HepG2 (cell line): ENCODE measurements around the gene TCF12. TPM values are rescaled to one million over a fixed set of nuclear protein-coding genes. Genes with fewer than 3 reads are reported as not detected.
A peak's percentile ranks its signal among the peaks of the same experiment; 100 is the strongest.

Experiments
- ATAC-seq: fragments of 200-7000 bp; cut with Tn5 transposase; 3 replicates; pipeline ENCODE4 v1.9.1; 2020; ENCODE audit warnings: mild to moderate bottlenecking, moderate library complexity
- BruUV-seq: library from RNA; stranded (reverse); fragments of 400-500 nt; replicated peaks from 2 replicates; lab custom pipeline; 2021; lab: Mats Ljungman, UMichigan
- CTCF ChIA-PET: fragments of 300-600 bp; formaldehyde crosslinking; extraction: SDS; loops from one replicate; lab custom pipeline; 2021; ENCODE audit warnings: low total read pairs, inconsistent platforms, low intra/inter-chr PET ratio; lab: Yijun Ruan, JAX
- POLR2A ChIA-PET: fragments of 350-600 bp; sonication (Branson Sonifier 250); formaldehyde crosslinking; loops from one replicate; lab custom pipeline; 2020; ENCODE audit warnings: antibody characterized with exemption, inconsistent platforms; lab: Yijun Ruan, JAX
- DNase-seq: peaks from one replicate; pipeline ENCODE4 v3.0.0-alpha.2; 2015; ENCODE audit warnings: low spot score
- FAIRE-seq: peaks from 3 replicates; lab custom pipeline; 2011; peaks lifted over from hg19 to GRCh38; lab: Jason Lieb, UNC
- H2AFZ ChIP-seq: one replicate; pipeline ENCODE4 v1.6.1; 2011; ENCODE audit warnings: low read length, inconsistent platforms
- H3K27ac ChIP-seq: fragments of 300-600 bp; 3 replicates; pipeline ENCODE4 v1.8.0; 2011; ENCODE audit warnings: mixed run types, mild to moderate bottlenecking, mixed read lengths, low read length, inconsistent platforms; ENCODE audit not compliant: insufficient read depth; ENCODE audit errors: extremely low read length
- H3K27me3 ChIP-seq, 2 experiments: fragments of 200-600 bp in 1 of 2; 2 replicates in 1 of 2; 3 replicates in 1 of 2; pipeline versions ENCODE4 v1.6.0 to v1.8.0; 2011; ENCODE audit warnings: low read length in 2 of 2, mild to moderate bottlenecking in 2 of 2, moderate library complexity in 2 of 2, inconsistent platforms in 1 of 2; ENCODE audit not compliant: insufficient read depth in 2 of 2, control insufficient read depth in 1 of 2
- H3K36me3 ChIP-seq, 2 experiments: fragments of 200-600 bp in 1 of 2; replicated peaks in 1 of 2; 2 replicates in 1 of 2; 3 replicates in 1 of 2; pipeline versions ENCODE4 v1.5.1 to v1.8.0; 2011; ENCODE audit warnings: low read length in 2 of 2, inconsistent platforms in 1 of 2; ENCODE audit not compliant: insufficient read depth in 2 of 2, control insufficient read depth in 1 of 2
- H3K4me1 ChIP-seq: 2 replicates; pipeline ENCODE4 v1.5.1; 2012; ENCODE audit warnings: low read length, inconsistent platforms; ENCODE audit not compliant: insufficient read depth
- H3K4me2 ChIP-seq: 2 replicates; pipeline ENCODE4 v1.6.0; 2011; ENCODE audit warnings: low read depth, low read length, inconsistent platforms
- H3K4me3 ChIP-seq, 3 experiments: fragments of 200-600 bp in 1 of 3; sonication (generic), shearing (Covaris generic) in 1 of 3; replicated peaks in 1 of 3; 2 replicates each; pipeline ENCODE4 v1.5.1; 2011 to 2016; ENCODE audit warnings: low read length in 3 of 3, inconsistent platforms in 2 of 3, low read depth in 2 of 3, mild to moderate bottlenecking in 2 of 3, control low read depth in 1 of 3, mixed read lengths in 1 of 3; ENCODE audit not compliant: insufficient read depth in 1 of 3
- H3K79me2 ChIP-seq: one replicate; pipeline ENCODE4 v1.6.1; 2011; ENCODE audit warnings: low read length, inconsistent platforms; ENCODE audit not compliant: insufficient read depth
- H3K9ac ChIP-seq: 2 replicates; pipeline ENCODE4 v1.6.0; 2011; ENCODE audit warnings: mild to moderate bottlenecking, low read depth, low read length, inconsistent platforms; ENCODE audit not compliant: insufficient read depth
- H3K9me3 ChIP-seq: 2 replicates; pipeline ENCODE4 v1.5.1; 2012; ENCODE audit warnings: mild to moderate bottlenecking, low read length
- H4K20me1 ChIP-seq: 2 replicates; pipeline ENCODE4 v1.6.0; 2011; ENCODE audit warnings: inconsistent platforms, mild to moderate bottlenecking, low read length, moderate library complexity; ENCODE audit not compliant: insufficient read depth
- JUNB ChIP-seq: sonication (generic); formaldehyde crosslinking; IDR thresholded peaks from 2 replicates; pipeline ENCODE4 v1.8.0; 2022; ENCODE audit warnings: missing genetic modification reagents, mild to moderate bottlenecking, borderline replicate concordance
- KLF11 ChIP-seq: IDR thresholded peaks from 2 replicates; pipeline ENCODE4 v1.6.1; 2016; ENCODE audit warnings: missing compliant biosample characterization
- MBD4 ChIP-seq: IDR thresholded peaks from 2 replicates; pipeline ENCODE4 v1.6.1; 2012; ENCODE audit warnings: low read length, inconsistent platforms, borderline replicate concordance
- MED1 ChIP-seq: sonication (generic); formaldehyde crosslinking; IDR thresholded peaks from 2 replicates; pipeline ENCODE4 v1.4.0; 2020; ENCODE audit warnings: missing genetic modification reagents
- POLR2AphosphoS2 ChIP-seq: IDR thresholded peaks from 2 replicates; pipeline ENCODE4 v1.6.1; 2011; ENCODE audit warnings: low read depth, low read length, improper control_type of control experiment
- WIZ ChIP-seq: sonication (generic); formaldehyde crosslinking; IDR thresholded peaks from 2 replicates; pipeline ENCODE4 v1.5.1; 2020; ENCODE audit warnings: mild to moderate bottlenecking, missing genetic modification reagents
- ZNF138 ChIP-seq: sonication (generic); formaldehyde crosslinking; IDR thresholded peaks from 2 replicates; pipeline ENCODE4 v1.5.0; 2020; ENCODE audit warnings: mild to moderate bottlenecking, low read depth, missing genetic modification reagents
- ZNF335 ChIP-seq: sonication (generic); formaldehyde crosslinking; IDR thresholded peaks from 2 replicates; pipeline ENCODE4 v1.4.0; 2020; ENCODE audit warnings: missing genetic modification reagents
- ZNF496 ChIP-seq: sonication (generic); formaldehyde crosslinking; IDR thresholded peaks from 2 replicates; pipeline ENCODE4 v1.8.1; 2023; ENCODE audit warnings: mild to moderate bottlenecking, moderate library complexity, missing genetic modification reagents; ENCODE audit not compliant: insufficient replicate concordance
- ZNF558 ChIP-seq: sonication (generic); formaldehyde crosslinking; IDR thresholded peaks from 2 replicates; pipeline ENCODE4 v1.9.0; 2022; ENCODE audit warnings: mild to moderate bottlenecking, missing genetic modification reagents, borderline replicate concordance
- WGBS: methylation state at CpG from one replicate; pipeline ENCODE4 v1.1.6; 2017; ENCODE audit warnings: low lambda C conversion rate; 5-methylcytosine and 5-hydroxymethylcytosine counted together
- in situ Hi-C: cut with HindIII; loops from 2 replicates; pipeline ENCODE4 v1.10.0; 2017; ENCODE audit warnings: low pct_unique_long_range_greater_than_20kb; ENCODE audit not compliant: extremely low pct_ligation_motif_present
- intact Hi-C: fragments of 100-400 bp; cut with micrococcal nuclease; formaldehyde crosslinking; loops from one replicate; pipeline ENCODE4 v1.10.0; 2022; ENCODE audit not compliant: unreplicated experiment
- polyA plus RNA-seq, 8 experiments: library from polyadenylated mRNA; depleted of rRNA in 3 of 8; stranded (reverse) in 7 of 8; unstranded in 1 of 8; fragments of >200 nt; fragmentation: Illumina TruSeq in 4 of 8; extraction: Trizol in 4 of 8; gene quantifications; 2 replicates each; pipeline versions ENCODE4 v1.2.1 to v1.2.3, GENCODE V29; 2011 to 2016; ENCODE audit warnings: low read depth in 4 of 8, missing spikeins in 1 of 8, mixed read lengths in 1 of 8; ENCODE audit not compliant: insufficient read depth in 1 of 8
- total RNA-seq, 5 experiments: library from RNA; depleted of rRNA; stranded (reverse); fragments of >200 nt; fragmentation: Illumina TruSeq; extraction: Trizol; gene quantifications; 2 replicates each; pipeline ENCODE4 v1.2.3, GENCODE V29; 2016; ENCODE audit warnings: low read depth in 1 of 5
- TF ChIP-seq, protein P1 (sequence below): sonication (generic); formaldehyde crosslinking; IDR thresholded peaks from 2 replicates; pipeline ENCODE4 v1.8.1; 2023; ENCODE audit warnings: mild to moderate bottlenecking, missing genetic modification reagents, borderline replicate concordance
- TF ChIP-seq, protein P2 (sequence below): sonication (generic); formaldehyde crosslinking; IDR thresholded peaks from 2 replicates; pipeline ENCODE4 v1.4.0; 2020; ENCODE audit warnings: missing genetic modification reagents

The TCF12 gene
- total and polyA plus RNA-seq, 2 of the 13 experiments (the other 11 are each of a cell fraction or from before 2014, with no cell fraction given) = 48.6 to 51.1 TPM

DNA sequence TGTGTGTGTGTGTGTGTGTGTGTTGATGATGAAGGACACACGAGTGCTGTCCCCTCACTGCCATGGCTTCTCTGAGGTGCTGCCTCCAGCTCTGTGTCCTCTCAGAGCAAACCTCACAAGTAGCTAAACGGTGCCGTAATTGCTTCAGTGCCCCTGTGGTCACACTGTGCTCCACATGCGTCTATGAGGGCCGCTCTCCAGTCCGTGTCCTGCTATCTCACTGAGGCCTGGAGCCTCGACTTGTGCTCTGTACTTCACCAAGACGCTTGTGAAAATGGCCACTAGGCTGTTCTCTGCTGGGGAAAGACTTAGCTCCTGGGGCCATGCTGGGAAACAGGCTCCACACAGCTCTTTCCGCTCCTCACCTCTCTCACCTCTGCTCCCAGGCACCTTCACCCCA, 392.4 kb downstream of the TCF12 start:
- H3K4me2 ChIP-seq = no peak overlapping the region
- in situ Hi-C loops = no loop called here
- H3K36me3 ChIP-seq = no peaks in the 10 kb centered on the region
- H3K9ac ChIP-seq = no peak overlapping the region
- DNase-seq (no peak), ATAC-seq (no peak), FAIRE-seq (no peak)
- H3K27me3 ChIP-seq = no peaks in the 10 kb centered on the region
- CTCF ChIA-PET = no interaction called here
- no peak overlapping the region for H2AFZ ChIP-seq
- H3K27ac ChIP-seq = no peak overlapping the region
- H4K20me1 ChIP-seq = no peaks in the 10 kb centered on the region
- no peaks in the 10 kb centered on the region for H3K79me2 ChIP-seq
- H3K4me1 ChIP-seq = peaks cover 55% of the 10 kb centered on the region
- WGBS = 88% methylated on average over 6 of the region's 9 CpGs
- no peaks in the 10 kb centered on the region for H3K9me3 ChIP-seq
- intact Hi-C loops = no loop called here
- POLR2A ChIA-PET = no interaction called here
- no peak overlapping the region for H3K4me3 ChIP-seq
- TF ChIP-seq, protein P1, sequence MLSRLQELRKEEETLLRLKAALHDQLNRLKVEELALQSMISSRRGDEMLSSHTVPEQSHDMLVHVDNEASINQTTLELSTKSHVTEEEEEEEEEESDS (CRISPR knock-in tag) = no peak
- TF ChIP-seq JUNB (CRISPR knock-in tag) = no peak
- no peak for TF ChIP-seq ZNF335 (CRISPR knock-in tag)
- BruUV-seq = no TSS peak

DNA sequence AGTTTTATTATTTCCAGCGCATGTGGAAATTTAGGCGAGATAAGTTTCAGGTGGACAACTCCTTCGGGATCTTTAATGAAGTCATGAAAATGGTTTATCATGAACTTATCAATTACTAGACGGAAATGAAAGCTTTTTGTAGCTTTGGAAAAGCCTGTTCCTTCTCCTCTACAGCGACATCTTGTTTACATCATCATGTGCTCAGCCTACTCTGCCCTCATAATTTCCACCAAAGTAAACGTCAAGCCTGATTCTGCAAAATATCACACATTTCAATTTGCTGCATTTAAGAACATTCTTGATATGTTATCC, 393.5 kb downstream of the TCF12 start:
- H3K4me1 ChIP-seq = peaks cover 47% of the 10 kb centered on the region
- no peaks in the 10 kb centered on the region for H3K27me3 ChIP-seq
- peak overlapping the region; percentile 88 for H3K4me2 ChIP-seq
- H3K79me2 ChIP-seq = no peaks in the 10 kb centered on the region
- H3K4me3 ChIP-seq = peak overlapping the region; percentile 14 to 55 (median 24); a peak in 3 of 6 replicates
- POLR2A ChIA-PET = interaction anchor here (1.4 to 1.5 kb wide), 2 partner anchors 11 to 194 kb away, joined by 3 read pairs; no protein-coding TSS in a partner anchor
- no peaks in the 10 kb centered on the region for H3K9me3 ChIP-seq
- DNase-seq (no peak), FAIRE-seq (no peak)
- H4K20me1 ChIP-seq = no peaks in the 10 kb centered on the region
- H3K36me3 ChIP-seq = no peaks in the 10 kb centered on the region
- TF ChIP-seq KLF11 (CRISPR knock-in tag) (no peak), WIZ (CRISPR knock-in tag) (no peak), ZNF138 (CRISPR knock-in tag) (no peak), MBD4 (no peak), ZNF496 (CRISPR knock-in tag) (no peak), MED1 (CRISPR knock-in tag) (no peak), POLR2AphosphoS2 (no peak), ZNF558 (CRISPR knock-in tag) (no peak)
- TF ChIP-seq, protein P2, sequence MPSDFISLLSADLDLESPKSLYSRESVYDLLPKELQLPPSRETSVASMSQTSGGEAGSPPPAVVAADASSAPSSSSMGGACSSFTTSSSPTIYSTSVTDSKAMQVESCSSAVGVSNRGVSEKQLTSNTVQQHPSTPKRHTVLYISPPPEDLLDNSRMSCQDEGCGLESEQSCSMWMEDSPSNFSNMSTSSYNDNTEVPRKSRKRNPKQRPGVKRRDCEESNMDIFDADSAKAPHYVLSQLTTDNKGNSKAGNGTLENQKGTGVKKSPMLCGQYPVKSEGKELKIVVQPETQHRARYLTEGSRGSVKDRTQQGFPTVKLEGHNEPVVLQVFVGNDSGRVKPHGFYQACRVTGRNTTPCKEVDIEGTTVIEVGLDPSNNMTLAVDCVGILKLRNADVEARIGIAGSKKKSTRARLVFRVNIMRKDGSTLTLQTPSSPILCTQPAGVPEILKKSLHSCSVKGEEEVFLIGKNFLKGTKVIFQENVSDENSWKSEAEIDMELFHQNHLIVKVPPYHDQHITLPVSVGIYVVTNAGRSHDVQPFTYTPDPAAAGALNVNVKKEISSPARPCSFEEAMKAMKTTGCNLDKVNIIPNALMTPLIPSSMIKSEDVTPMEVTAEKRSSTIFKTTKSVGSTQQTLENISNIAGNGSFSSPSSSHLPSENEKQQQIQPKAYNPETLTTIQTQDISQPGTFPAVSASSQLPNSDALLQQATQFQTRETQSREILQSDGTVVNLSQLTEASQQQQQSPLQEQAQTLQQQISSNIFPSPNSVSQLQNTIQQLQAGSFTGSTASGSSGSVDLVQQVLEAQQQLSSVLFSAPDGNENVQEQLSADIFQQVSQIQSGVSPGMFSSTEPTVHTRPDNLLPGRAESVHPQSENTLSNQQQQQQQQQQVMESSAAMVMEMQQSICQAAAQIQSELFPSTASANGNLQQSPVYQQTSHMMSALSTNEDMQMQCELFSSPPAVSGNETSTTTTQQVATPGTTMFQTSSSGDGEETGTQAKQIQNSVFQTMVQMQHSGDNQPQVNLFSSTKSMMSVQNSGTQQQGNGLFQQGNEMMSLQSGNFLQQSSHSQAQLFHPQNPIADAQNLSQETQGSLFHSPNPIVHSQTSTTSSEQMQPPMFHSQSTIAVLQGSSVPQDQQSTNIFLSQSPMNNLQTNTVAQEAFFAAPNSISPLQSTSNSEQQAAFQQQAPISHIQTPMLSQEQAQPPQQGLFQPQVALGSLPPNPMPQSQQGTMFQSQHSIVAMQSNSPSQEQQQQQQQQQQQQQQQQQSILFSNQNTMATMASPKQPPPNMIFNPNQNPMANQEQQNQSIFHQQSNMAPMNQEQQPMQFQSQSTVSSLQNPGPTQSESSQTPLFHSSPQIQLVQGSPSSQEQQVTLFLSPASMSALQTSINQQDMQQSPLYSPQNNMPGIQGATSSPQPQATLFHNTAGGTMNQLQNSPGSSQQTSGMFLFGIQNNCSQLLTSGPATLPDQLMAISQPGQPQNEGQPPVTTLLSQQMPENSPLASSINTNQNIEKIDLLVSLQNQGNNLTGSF (CRISPR knock-in tag) = no peak
- TF ChIP-seq, all 625 proteins: peak for 0
- CTCF ChIA-PET = no interaction called here
- Histone ChIP-seq H3K9ac (no peak overlapping the region), H2AFZ (no peak overlapping the region), H3K27ac (no peak overlapping the region)
- WGBS = 49% methylated on average over 6 of the region's 6 CpGs
- ATAC-seq = no peak
- in situ Hi-C loops = no loop called here
- intact Hi-C loops = no loop called here
- BruUV-seq = no TSS peak
